ENCODE measurements around the gene KRT16. TPM values are rescaled to one million over a fixed set of nuclear protein-coding genes. Genes with fewer than 3 reads are reported as not detected.
"Not testable (repeated sequence)": the region's sequence is repeated elsewhere in the genome, so short reads cannot be mapped to it uniquely, and the experiment has no call there.

Gene KRT16
- total and polyA plus RNA-seq, 2 donors (not counting 1 experiment from before 2014, with no cell fraction given): not detected

- Mint-ChIP-seq H3K4me3 (no peak within 1 kb of the TSS), H3K4me1 (no peaks in the 10 kb centered on the region), H3K27me3 (peaks cover 26% of the 10 kb centered on the region), H3K27ac (no peak within 1 kb of the TSS), H3K9me3 (ENCODE audit: insufficient read depth) (no peaks in the 10 kb centered on the region)
- Histone ChIP-seq H4K20me1 (ENCODE audit: control insufficient read depth, insufficient read depth, low read length, poor library complexity, severe bottlenecking) (no peaks in the 10 kb centered on the region), H3K4me1 (ENCODE audit: control insufficient read depth in 2 of 2, insufficient read depth in 2 of 2, low read length in 2 of 2) (no peaks in the 10 kb centered on the region), H3K9ac (ENCODE audit: low read length) (no peak within 1 kb of the TSS), H3K27me3 (replicated peaks in 1 of 4; ENCODE audit: control extremely low read depth in 1 of 4, control insufficient read depth in 3 of 4, insufficient read depth in 4 of 4, low read length in 3 of 4) (no peaks in the 10 kb centered on the region), H3K27ac (ENCODE audit: low read length in 2 of 2) (no peak within 1 kb of the TSS), H3K79me2 (ENCODE audit: control insufficient read depth, insufficient read depth, low read length) (no peaks in the 10 kb centered on the region), H3K36me3 (replicated peaks in 1 of 2; ENCODE audit: control extremely low read depth in 1 of 2, control insufficient read depth in 1 of 2, extremely low read depth in 1 of 2, insufficient read depth in 2 of 2, low read length in 1 of 2) (no peaks in the 10 kb centered on the region), H3K4me3 (ENCODE audit: control extremely low read depth in 1 of 5, extremely low read depth in 1 of 5, insufficient read depth in 1 of 5, low read depth in 2 of 5, low read length in 4 of 5) (no peak within 1 kb of the TSS), H2AFZ (ENCODE audit: insufficient read depth, low read depth, low read length, poor library complexity, severe bottlenecking) (no peak within 1 kb of the TSS), H3K4me2 (replicated peaks; ENCODE audit: low read depth, low read length, poor library complexity, severe bottlenecking) (no peak within 1 kb of the TSS), H3K9me3 (ENCODE audit: control extremely low read depth in 1 of 3, control insufficient read depth in 2 of 3, insufficient read depth in 1 of 3, low read length in 2 of 3) (no peaks in the 10 kb centered on the region)
- ATAC-seq (ENCODE audit: low read depth) (no peak), DNase-seq (no peak)
- CTCF ChIA-PET: no interaction called here
- 86% methylated on average over 25 of the region's 33 CpGs for WGBS (ENCODE audit: insufficient coverage)
- POLR2A ChIA-PET: no interaction called here
- intact Hi-C loops (cut with micrococcal nuclease): no loop called here
- no peak for TF ChIP-seq CTCF (IDR thresholded peaks at IDR 0.05)
- no peak for TF ChIP-seq EZH2 (IDR thresholded peaks at IDR 0.05; ENCODE audit: borderline replicate concordance, insufficient read depth, low read depth, low read length, poor library complexity, severe bottlenecking)
Observed at GRCh38 chr17:41624208-41625101, 11.9 kb upstream of the KRT16 start, which contains the start of gene KRT17. KRT17 (minus strand) TSS chr17:41624575; CDS start chr17:41624509, 66 bp downstream.

- WGBS (ENCODE audit: insufficient coverage): 71% methylated on average over 4 of the region's 10 CpGs
- ATAC-seq (ENCODE audit: low read depth); H3K27ac ChIP-seq (ENCODE audit: low read length in 2 of 2); H3K27me3 ChIP-seq (replicated peaks in 1 of 4; ENCODE audit: control extremely low read depth in 1 of 4, control insufficient read depth in 3 of 4, insufficient read depth in 4 of 4, low read length in 3 of 4); DNase-seq; POLR2A ChIA-PET; H3K79me2 ChIP-seq (ENCODE audit: control insufficient read depth, insufficient read depth, low read length); H3K9me3 Mint-ChIP-seq (ENCODE audit: insufficient read depth); H2AFZ ChIP-seq (ENCODE audit: insufficient read depth, low read depth, low read length, poor library complexity, severe bottlenecking); H3K36me3 ChIP-seq (replicated peaks in 1 of 2; ENCODE audit: control extremely low read depth in 1 of 2, control insufficient read depth in 1 of 2, extremely low read depth in 1 of 2, insufficient read depth in 2 of 2, low read length in 1 of 2); H3K4me1 Mint-ChIP-seq; H3K4me1 ChIP-seq (ENCODE audit: control insufficient read depth in 2 of 2, insufficient read depth in 2 of 2, low read length in 2 of 2); H3K4me3 Mint-ChIP-seq; CTCF ChIA-PET; H3K4me3 ChIP-seq (ENCODE audit: control extremely low read depth in 1 of 5, extremely low read depth in 1 of 5, insufficient read depth in 1 of 5, low read depth in 2 of 5, low read length in 4 of 5); H3K27ac Mint-ChIP-seq; intact Hi-C loops (cut with micrococcal nuclease); H3K9me3 ChIP-seq (ENCODE audit: control extremely low read depth in 1 of 3, control insufficient read depth in 2 of 3, insufficient read depth in 1 of 3, low read length in 2 of 3); H3K9ac ChIP-seq (ENCODE audit: low read length); H4K20me1 ChIP-seq (ENCODE audit: control insufficient read depth, insufficient read depth, low read length, poor library complexity, severe bottlenecking); H3K4me2 ChIP-seq (replicated peaks; ENCODE audit: low read depth, low read length, poor library complexity, severe bottlenecking): not testable (repeated sequence)
- peaks cover 29% of the 10 kb centered on the region for H3K27me3 Mint-ChIP-seq
Observed at GRCh38 chr17:41623184-41623861, 10.8 kb upstream of the KRT16 start.

- H3K9me3 ChIP-seq (ENCODE audit: control extremely low read depth in 1 of 3, control insufficient read depth in 2 of 3, insufficient read depth in 1 of 3, low read length in 2 of 3); H3K4me3 Mint-ChIP-seq; H3K9ac ChIP-seq (ENCODE audit: low read length); H2AFZ ChIP-seq (ENCODE audit: insufficient read depth, low read depth, low read length, poor library complexity, severe bottlenecking); CTCF ChIA-PET; POLR2A ChIA-PET; DNase-seq; intact Hi-C loops (cut with micrococcal nuclease); H3K27ac Mint-ChIP-seq; H3K79me2 ChIP-seq (ENCODE audit: control insufficient read depth, insufficient read depth, low read length); H3K27me3 ChIP-seq (replicated peaks in 1 of 4; ENCODE audit: control extremely low read depth in 1 of 4, control insufficient read depth in 3 of 4, insufficient read depth in 4 of 4, low read length in 3 of 4); H3K9me3 Mint-ChIP-seq (ENCODE audit: insufficient read depth); H3K4me1 Mint-ChIP-seq; H3K36me3 ChIP-seq (replicated peaks in 1 of 2; ENCODE audit: control extremely low read depth in 1 of 2, control insufficient read depth in 1 of 2, extremely low read depth in 1 of 2, insufficient read depth in 2 of 2, low read length in 1 of 2); H3K4me1 ChIP-seq (ENCODE audit: control insufficient read depth in 2 of 2, insufficient read depth in 2 of 2, low read length in 2 of 2); H4K20me1 ChIP-seq (ENCODE audit: control insufficient read depth, insufficient read depth, low read length, poor library complexity, severe bottlenecking); H3K4me2 ChIP-seq (replicated peaks; ENCODE audit: low read depth, low read length, poor library complexity, severe bottlenecking); ATAC-seq (ENCODE audit: low read depth); H3K4me3 ChIP-seq (ENCODE audit: control extremely low read depth in 1 of 5, extremely low read depth in 1 of 5, insufficient read depth in 1 of 5, low read depth in 2 of 5, low read length in 4 of 5); H3K27ac ChIP-seq (ENCODE audit: low read length in 2 of 2): not testable (repeated sequence)
- peaks cover 27% of the 10 kb centered on the region for H3K27me3 Mint-ChIP-seq
- WGBS (ENCODE audit: insufficient coverage): 87% methylated on average over 15 of the region's 19 CpGs
Observed at GRCh38 chr17:41622340-41623183, 10.0 kb upstream of the KRT16 start.

Measured in B cell (primary cell).